Chondrocyte (in vitro differentiated cells): Measurements from ENCODE around the gene UBE3B. TPM values are rescaled to one million over a fixed set of nuclear protein-coding genes. Genes with fewer than 3 reads are reported as not detected.

Experiments
- DNase-seq: peaks from one replicate; pipeline ENCODE4 v3.0.0; 2021; ENCODE audit warnings: mixed read lengths, low spot score
- H3K27ac Mint-ChIP-seq: one replicate; pipeline ENCODE4 v1.8.0; 2021; ENCODE audit warnings: mild to moderate bottlenecking, moderate library complexity, mixed read lengths; ENCODE audit not compliant: unreplicated experiment
- H3K27me3 Mint-ChIP-seq: 2 replicates; pipeline ENCODE4 v1.8.0; 2021; ENCODE audit warnings: low read depth, mixed read lengths
- H3K36me3 Mint-ChIP-seq: 2 replicates; pipeline ENCODE4 v1.8.0; 2021; ENCODE audit warnings: low read depth, mixed read lengths
- H3K4me1 Mint-ChIP-seq: 2 replicates; pipeline ENCODE4 v1.8.0; 2021; ENCODE audit warnings: low read depth, mild to moderate bottlenecking, mixed read lengths
- H3K4me3 Mint-ChIP-seq: one replicate; pipeline ENCODE4 v1.8.0; 2021; ENCODE audit warnings: mild to moderate bottlenecking, moderate library complexity, mixed read lengths; ENCODE audit not compliant: unreplicated experiment
- H3K9me3 Mint-ChIP-seq: 2 replicates; pipeline ENCODE4 v1.8.0; 2021; ENCODE audit warnings: low read depth, mixed read lengths
- total RNA-seq: library from RNA; stranded (reverse); gene quantifications from 3 replicates; pipeline ENCODE4 v1.2.1, GENCODE V29; 2021
- TF ChIP-seq, protein P1 (sequence below): fragments of 200-600 bp; sonication (generic); IDR thresholded peaks from 2 replicates; pipeline ENCODE4 v1.5.0; 2021; ENCODE audit warnings: antibody characterized with exemption, mild to moderate bottlenecking, moderate library complexity

Gene UBE3B
- total RNA-seq, 1 donor from 2014 or later = 32.9 TPM

DNA sequence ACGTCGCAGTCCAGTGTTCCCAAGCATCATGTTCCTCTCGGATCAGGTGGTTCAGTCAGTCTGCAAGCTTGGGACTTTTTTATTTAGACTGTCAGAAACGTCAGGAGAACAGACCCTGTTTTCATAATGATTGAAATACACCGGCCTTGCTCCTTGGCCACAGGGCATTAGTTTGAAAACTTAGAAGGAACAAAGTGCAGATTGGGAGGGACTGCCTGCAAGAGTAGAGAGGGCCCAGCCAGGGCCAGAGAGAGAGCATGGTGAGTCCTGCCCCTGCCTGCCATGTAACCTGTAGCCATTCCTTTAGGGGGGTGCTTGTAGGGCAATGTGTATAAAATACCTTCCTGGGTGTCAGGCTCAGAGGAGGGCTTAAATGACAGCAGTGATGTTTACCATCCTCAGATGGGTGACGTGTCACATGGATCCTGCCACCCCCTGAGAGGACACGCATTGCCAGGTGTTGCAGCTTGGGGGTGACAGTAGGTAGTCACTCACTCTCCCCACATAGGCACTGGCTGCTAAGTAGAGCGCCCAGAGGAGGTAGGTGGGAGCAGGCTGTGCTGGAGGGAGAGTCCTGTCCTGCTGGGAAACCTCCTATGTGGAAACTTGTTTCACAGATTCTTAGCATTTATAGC, 50.2 kb downstream of the UBE3B start:
- Mint-ChIP-seq H3K36me3 (peaks cover 27% of the 10 kb centered on the region), H3K4me1 (no peaks in the 10 kb centered on the region), H3K4me3 (no peak overlapping the region), H3K9me3 (no peaks in the 10 kb centered on the region), H3K27ac (no peak overlapping the region), H3K27me3 (no peaks in the 10 kb centered on the region)
- TF ChIP-seq, protein P1, sequence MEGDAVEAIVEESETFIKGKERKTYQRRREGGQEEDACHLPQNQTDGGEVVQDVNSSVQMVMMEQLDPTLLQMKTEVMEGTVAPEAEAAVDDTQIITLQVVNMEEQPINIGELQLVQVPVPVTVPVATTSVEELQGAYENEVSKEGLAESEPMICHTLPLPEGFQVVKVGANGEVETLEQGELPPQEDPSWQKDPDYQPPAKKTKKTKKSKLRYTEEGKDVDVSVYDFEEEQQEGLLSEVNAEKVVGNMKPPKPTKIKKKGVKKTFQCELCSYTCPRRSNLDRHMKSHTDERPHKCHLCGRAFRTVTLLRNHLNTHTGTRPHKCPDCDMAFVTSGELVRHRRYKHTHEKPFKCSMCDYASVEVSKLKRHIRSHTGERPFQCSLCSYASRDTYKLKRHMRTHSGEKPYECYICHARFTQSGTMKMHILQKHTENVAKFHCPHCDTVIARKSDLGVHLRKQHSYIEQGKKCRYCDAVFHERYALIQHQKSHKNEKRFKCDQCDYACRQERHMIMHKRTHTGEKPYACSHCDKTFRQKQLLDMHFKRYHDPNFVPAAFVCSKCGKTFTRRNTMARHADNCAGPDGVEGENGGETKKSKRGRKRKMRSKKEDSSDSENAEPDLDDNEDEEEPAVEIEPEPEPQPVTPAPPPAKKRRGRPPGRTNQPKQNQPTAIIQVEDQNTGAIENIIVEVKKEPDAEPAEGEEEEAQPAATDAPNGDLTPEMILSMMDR = no peak
- no peak for DNase-seq

DNA sequence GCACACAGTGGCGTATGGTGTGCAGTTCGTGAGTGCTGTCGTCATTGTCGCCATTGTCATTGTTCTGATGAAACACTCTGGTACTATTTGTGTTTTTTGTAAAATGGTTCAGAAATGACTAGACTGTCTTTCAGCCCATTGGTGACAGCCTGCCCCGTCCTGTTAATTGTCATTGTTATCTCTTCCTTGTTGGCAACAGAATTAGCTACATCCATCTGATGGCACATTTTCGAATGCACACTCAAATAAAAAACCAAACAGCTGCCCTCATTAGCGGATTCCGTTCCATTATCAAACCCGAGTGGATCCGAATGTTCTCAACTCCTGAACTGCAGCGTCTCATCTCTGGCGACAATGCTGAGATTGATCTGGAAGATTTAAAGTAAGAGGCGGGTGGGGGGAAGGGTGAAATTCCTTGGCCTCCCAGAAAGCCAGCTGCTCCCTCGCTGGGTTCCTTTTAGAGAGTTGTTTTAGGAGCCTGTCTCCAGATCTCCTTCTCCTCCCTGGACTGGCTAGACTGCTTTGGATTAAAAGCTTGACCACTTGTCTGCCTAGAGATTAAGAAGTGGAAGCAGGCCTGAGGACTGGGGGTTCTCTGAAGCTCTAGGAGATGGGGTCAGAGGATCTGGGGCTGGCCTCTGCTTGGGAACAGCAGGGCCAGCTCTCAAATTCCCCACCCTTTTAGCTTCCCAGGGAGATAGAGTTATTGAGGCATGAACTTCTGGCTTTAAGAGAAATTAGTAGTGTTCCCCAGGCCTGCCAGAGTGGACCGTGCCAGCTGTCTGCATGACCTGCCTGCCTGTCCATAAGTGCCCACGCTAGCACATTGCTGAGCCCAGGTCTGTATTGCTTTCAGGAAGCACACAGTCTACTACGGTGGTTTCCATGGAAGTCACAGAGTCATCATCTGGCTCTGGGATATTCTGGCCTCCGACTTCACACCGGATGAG, 52.5 kb downstream of the UBE3B start:
- Mint-ChIP-seq H3K27me3 (no peaks in the 10 kb centered on the region), H3K9me3 (no peaks in the 10 kb centered on the region), H3K4me1 (no peaks in the 10 kb centered on the region), H3K27ac (no peak overlapping the region), H3K4me3 (no peak overlapping the region), H3K36me3 (peaks cover 27% of the 10 kb centered on the region)
- TF ChIP-seq, protein P1 = no peak
- DNase-seq = no peak

DNA sequence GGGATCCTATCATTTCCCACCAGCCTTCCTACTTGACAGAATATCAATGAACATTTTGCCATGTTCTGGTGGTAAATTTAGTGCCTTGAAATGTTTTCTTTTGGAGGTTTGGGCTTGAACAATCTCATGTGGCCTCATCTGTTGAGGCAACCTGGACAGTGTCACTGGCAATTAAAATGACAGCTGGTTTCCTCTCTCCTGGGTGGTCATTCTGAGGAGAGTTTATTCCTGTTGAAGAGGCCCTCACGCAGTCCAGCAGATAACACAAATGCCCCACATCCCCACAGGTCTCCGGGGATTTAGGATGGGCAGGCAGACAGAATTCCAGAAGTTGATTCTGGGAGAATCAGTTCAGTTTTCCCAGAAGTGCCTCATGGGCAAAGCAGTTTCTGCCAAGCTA, 54.0 kb downstream of the UBE3B start:
- DNase-seq = no peak
- no peaks in the 10 kb centered on the region for H3K9me3 Mint-ChIP-seq
- no peak overlapping the region for H3K27ac Mint-ChIP-seq
- TF ChIP-seq, protein P1 = no peak
- no peaks in the 10 kb centered on the region for H3K4me1 Mint-ChIP-seq
- H3K36me3 Mint-ChIP-seq = peaks cover 26% of the 10 kb centered on the region
- no peak overlapping the region for H3K4me3 Mint-ChIP-seq
- H3K27me3 Mint-ChIP-seq = no peaks in the 10 kb centered on the region

DNA sequence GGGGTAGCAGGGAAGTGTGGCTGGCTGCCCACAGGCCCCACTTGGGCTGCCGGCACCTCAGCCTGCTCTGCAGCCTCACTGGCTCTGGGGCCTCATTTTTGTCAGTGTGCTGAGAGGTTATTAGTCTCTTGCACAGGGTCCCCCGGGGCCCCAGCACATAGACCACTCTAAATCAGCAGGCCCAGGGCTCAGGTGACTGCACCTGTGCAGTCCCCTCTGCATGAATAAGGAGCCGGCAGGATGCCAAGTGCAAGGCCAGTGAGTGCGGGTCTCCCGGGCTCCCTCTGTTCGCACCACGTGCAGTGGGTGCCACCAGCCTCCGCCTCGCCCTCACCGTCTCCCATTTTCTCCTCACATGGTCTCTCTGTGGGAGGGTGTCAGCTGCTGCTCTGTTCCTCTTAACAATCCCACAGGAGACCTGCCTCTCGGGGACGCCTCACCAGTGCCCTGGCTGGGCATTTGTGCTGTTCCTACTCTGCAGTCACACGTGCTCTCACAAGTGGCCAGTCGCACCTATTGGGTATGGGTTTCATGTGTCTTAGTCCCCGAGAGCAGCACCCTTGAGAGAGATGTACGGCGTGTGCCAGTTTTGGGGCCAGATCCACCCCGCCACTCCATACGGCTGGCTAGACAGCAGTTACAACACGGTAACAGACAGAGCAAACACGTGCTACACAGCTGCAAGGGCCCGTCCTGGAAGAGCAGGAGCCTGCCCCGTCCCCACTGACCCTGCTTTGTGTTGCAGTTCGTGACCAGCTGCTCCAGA, 55.5 kb downstream of the UBE3B start:
- DNase-seq = no peak
- Mint-ChIP-seq H3K27ac (no peak overlapping the region), H3K4me3 (no peak overlapping the region), H3K27me3 (no peaks in the 10 kb centered on the region), H3K36me3 (peaks cover 27% of the 10 kb centered on the region), H3K9me3 (no peaks in the 10 kb centered on the region), H3K4me1 (no peaks in the 10 kb centered on the region)
- TF ChIP-seq, protein P1 = no peak

DNA sequence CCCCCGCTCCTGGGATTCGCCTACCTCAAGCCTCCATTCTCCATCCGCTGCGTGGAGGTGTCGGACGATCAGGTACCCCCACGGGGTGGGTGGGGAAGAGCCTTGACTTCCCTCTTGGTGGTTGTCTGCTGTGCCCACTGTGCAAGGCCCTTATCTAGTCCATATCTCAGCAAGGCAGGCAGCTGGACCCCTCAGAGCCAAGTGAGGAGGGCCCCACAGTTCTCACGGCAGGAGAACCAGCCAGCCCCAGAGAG, 56.0 kb downstream of the UBE3B start:
- TF ChIP-seq, protein P1 = no peak
- Mint-ChIP-seq H3K27me3 (no peaks in the 10 kb centered on the region), H3K4me1 (no peaks in the 10 kb centered on the region), H3K9me3 (no peaks in the 10 kb centered on the region), H3K36me3 (peaks cover 27% of the 10 kb centered on the region), H3K27ac (no peak overlapping the region), H3K4me3 (no peak overlapping the region)
- no peak for DNase-seq
